Measurements from ENCODE around the gene GLIPR2. TPM values are rescaled to one million over a fixed set of nuclear protein-coding genes. Genes with fewer than 3 reads are reported as not detected.

GLIPR2 gene
- total and polyA plus RNA-seq, 11 donors, result 4.7 to 33.0 (median 7.6) TPM

- intact Hi-C loops (cut with DNase I), result no loop called here
- Histone ChIP-seq H3K27me3 (no peaks in the 10 kb centered on the region), H3K9me3 (peaks cover 0 to 5% (median 0%) of the 10 kb centered on the region in 12 donors), H3K4me1 (peaks cover 0 to 84% (median 29%) of the 10 kb centered on the region in 12 donors), H3K4me3 (no peak overlapping the region), H3K27ac (peak overlapping the region in 10 of 12 donors; percentile 15 to 93 (median 56)), H3K36me3 (peaks cover 0 to 24% (median 0%) of the 10 kb centered on the region in 9 donors)
- TF ChIP-seq CTCF (IDR thresholded peaks at IDR 0.05) (no peak), POLR2A (IDR thresholded peaks at IDR 0.05) (no peak)
- no peak for DNase-seq
- WGBS, 4 donors, result 65 to 74% (median 69%) methylated on average over 9 of the region's 9 CpGs
- ATAC-seq, result no peak
Measured at GRCh38 chr9:36153746-36154145, 17.2 kb downstream of the GLIPR2 start.

- Histone ChIP-seq H3K4me3 (no peak overlapping the region), H3K9me3 (peaks cover 0 to 5% (median 0%) of the 10 kb centered on the region in 12 donors), H3K36me3 (peaks cover 0 to 20% (median 0%) of the 10 kb centered on the region in 9 donors), H3K27me3 (no peaks in the 10 kb centered on the region), H3K4me1 (peaks cover 0 to 81% (median 23%) of the 10 kb centered on the region in 12 donors), H3K27ac (peak overlapping the region in 11 of 12 donors; percentile 15 to 93 (median 56))
- ATAC-seq, result peak in 3 of 4 donors; percentile 38 to 57 (median 57)
- TF ChIP-seq CTCF (IDR thresholded peaks at IDR 0.05) (no peak), POLR2A (IDR thresholded peaks at IDR 0.05) (no peak)
- WGBS, 4 donors, result 25 to 38% (median 30%) methylated on average over 11 of the region's 11 CpGs
- intact Hi-C loops (cut with DNase I), result no loop called here
- DNase-seq, result peak in 3 of 5 donors; percentile 34 to 51 (median 49)
Measured at GRCh38 chr9:36154331-36154952, 17.9 kb downstream of the GLIPR2 start.

GRCh38 chr9:36156116-36156515, 19.6 kb downstream of the GLIPR2 start:
- 89 to 98% (median 95%) methylated on average over 6 of the region's 6 CpGs for WGBS, 4 donors

More at GRCh38 chr9:36156116-36156515, 19.6 kb downstream of the GLIPR2 start:
- Histone ChIP-seq H3K36me3 (peaks cover 0 to 13% (median 0%) of the 10 kb centered on the region in 9 donors), H3K4me3 (no peak overlapping the region), H3K4me1 (peaks cover 0 to 64% (median 19%) of the 10 kb centered on the region in 12 donors), H3K9me3 (peaks cover 0 to 5% (median 0%) of the 10 kb centered on the region in 12 donors), H3K27ac (peak overlapping the region in 1 of 12 donors; percentile 84), H3K27me3 (no peaks in the 10 kb centered on the region)
- intact Hi-C loops (cut with DNase I), result no loop called here
- DNase-seq (no peak), ATAC-seq (no peak)
- TF ChIP-seq POLR2A (IDR thresholded peaks at IDR 0.05) (no peak), CTCF (IDR thresholded peaks at IDR 0.05) (no peak)

Data from heart left ventricle (tissue), 16 donors.